IMR-90 (cell line): ENCODE data around the gene GPR3. TPM values are rescaled to one million over a fixed set of nuclear protein-coding genes. Genes with fewer than 3 reads are reported as not detected.
A peak's percentile ranks its signal among the peaks of the same experiment; 100 is the strongest.

ENCODE experiments used
- ATAC-seq: fragments of 200-7000 bp; cut with Tn5 transposase; 2 replicates; pipeline ENCODE4 v1.9.1; 2020; ENCODE audit warnings: low read depth, mild to moderate bottlenecking, moderate library complexity
- BruUV-seq: library from RNA; stranded (reverse); fragments of 400-500 nt; replicated peaks from 2 replicates; lab custom pipeline; 2021; lab: Mats Ljungman, UMichigan
- CTCF ChIA-PET: fragments of 300-600 bp; formaldehyde crosslinking; extraction: SDS; loops from one replicate; lab custom pipeline; 2021; ENCODE audit warnings: antibody characterized with exemption; lab: Yijun Ruan, JAX
- POLR2A ChIA-PET: fragments of 300-600 bp; sonication (Branson Sonifier 250); formaldehyde crosslinking; loops from one replicate; lab custom pipeline; 2022; ENCODE audit warnings: antibody characterized with exemption; ENCODE audit not compliant: unreplicated experiment; lab: Charles Lee
- DNase-seq: peaks from one replicate; pipeline ENCODE4 v3.0.0; 2013
- H2AFZ ChIP-seq: replicated peaks from 2 replicates; pipeline ENCODE3; 2013; ENCODE audit warnings: low read length, mild to moderate bottlenecking; ENCODE audit not compliant: poor library complexity
- H2AK5ac ChIP-seq: 2 replicates; pipeline ENCODE4 v1.6.1; 2013; ENCODE audit warnings: low read depth, low read length, inconsistent platforms
- H2AK9ac ChIP-seq: replicated peaks from 2 replicates; pipeline ENCODE3; 2013; ENCODE audit warnings: mild to moderate bottlenecking, low read depth, low read length, moderate library complexity; ENCODE audit not compliant: poor library complexity
- H2BK120ac ChIP-seq: 2 replicates; pipeline ENCODE4 v1.6.1; 2013; ENCODE audit warnings: low read depth, low read length, inconsistent platforms
- H2BK15ac ChIP-seq: 3 replicates; pipeline ENCODE4 v1.6.1; 2013; ENCODE audit warnings: low read depth, low read length, inconsistent platforms
- H2BK20ac ChIP-seq: 2 replicates; pipeline ENCODE4 v1.6.1; 2013; ENCODE audit warnings: low read depth, mild to moderate bottlenecking, inconsistent platforms, low read length, moderate library complexity
- H2BK5ac ChIP-seq: 2 replicates; pipeline ENCODE4 v1.6.1; 2013; ENCODE audit warnings: mild to moderate bottlenecking, low read depth, low read length, inconsistent platforms; ENCODE audit not compliant: poor library complexity, severe bottlenecking
- H3K14ac ChIP-seq: replicated peaks from 2 replicates; pipeline ENCODE4 v1.6.1; 2013; ENCODE audit warnings: low read depth, low read length, inconsistent platforms
- H3K18ac ChIP-seq: 2 replicates; pipeline ENCODE4 v1.6.1; 2013; ENCODE audit warnings: low read depth, low read length, control low read depth
- H3K23ac ChIP-seq: 2 replicates; pipeline ENCODE4 v1.6.1; 2013; ENCODE audit warnings: low read depth, low read length, inconsistent platforms
- H3K27ac ChIP-seq: 2 replicates; pipeline ENCODE4 v1.5.1; 2013; ENCODE audit warnings: mild to moderate bottlenecking, control low read depth, low read length; ENCODE audit not compliant: insufficient read depth
- H3K27me3 ChIP-seq: 2 replicates; pipeline ENCODE4 v1.6.1; 2013; ENCODE audit warnings: low read length; ENCODE audit not compliant: control insufficient read depth, insufficient read depth
- H3K36me3 ChIP-seq: 2 replicates; pipeline ENCODE4 v1.6.1; 2013; ENCODE audit warnings: low read length, mixed read lengths; ENCODE audit not compliant: control insufficient read depth, insufficient read depth
- H3K4ac ChIP-seq: 2 replicates; pipeline ENCODE4 v1.6.1; 2013; ENCODE audit warnings: low read depth, low read length, inconsistent platforms
- H3K4me1 ChIP-seq: 2 replicates; pipeline ENCODE4 v1.6.1; 2013; ENCODE audit warnings: low read length, mixed read lengths; ENCODE audit not compliant: control insufficient read depth, insufficient read depth
- H3K4me2 ChIP-seq: 2 replicates; pipeline ENCODE4 v1.6.1; 2013; ENCODE audit warnings: low read depth, mild to moderate bottlenecking, control low read depth, low read length, moderate library complexity
- H3K4me3 ChIP-seq: 2 replicates; pipeline ENCODE4 v1.5.1; 2013; ENCODE audit warnings: low read depth, mild to moderate bottlenecking, control low read depth, low read length, moderate library complexity; ENCODE audit not compliant: insufficient read depth
- H3K56ac ChIP-seq: 2 replicates; pipeline ENCODE4 v1.6.1; 2013; ENCODE audit warnings: low read length, inconsistent platforms; ENCODE audit not compliant: insufficient read depth; ENCODE audit errors: extremely low read depth
- H3K79me1 ChIP-seq, 2 experiments: 2 replicates each; pipeline ENCODE4 v1.6.1; 2013; ENCODE audit warnings: low read length in 2 of 2, inconsistent platforms in 1 of 2, low read depth in 1 of 2
- H3K9ac ChIP-seq: 2 replicates; pipeline ENCODE4 v1.6.1; 2013; ENCODE audit warnings: low read depth, low read length, control low read depth
- H3K9me1 ChIP-seq: 2 replicates; pipeline ENCODE4 v1.6.1; 2013; ENCODE audit warnings: low read length, inconsistent platforms; ENCODE audit not compliant: insufficient read depth
- H3K9me3 ChIP-seq: 2 replicates; pipeline ENCODE4 v1.6.1; 2013; ENCODE audit warnings: low read length; ENCODE audit not compliant: control insufficient read depth, insufficient read depth
- H4K20me1 ChIP-seq: 2 replicates; pipeline ENCODE4 v1.6.1; 2013; ENCODE audit warnings: low read length, inconsistent platforms; ENCODE audit not compliant: insufficient read depth
- H4K5ac ChIP-seq: 2 replicates; pipeline ENCODE4 v1.6.1; 2013; ENCODE audit warnings: mild to moderate bottlenecking, low read depth, low read length, control low read depth
- H4K8ac ChIP-seq, 2 experiments: 2 replicates each; pipeline ENCODE4 v1.6.1; 2013; ENCODE audit warnings: low read depth in 2 of 2, low read length in 2 of 2, control low read depth in 1 of 2, inconsistent platforms in 1 of 2
- H4K91ac ChIP-seq: 2 replicates; pipeline ENCODE4 v1.6.1; 2013; ENCODE audit warnings: low read depth, low read length, inconsistent platforms; ENCODE audit not compliant: insufficient read depth
- BHLHE40 ChIP-seq: fragments of 150-350 bp; IDR thresholded peaks from 2 replicates; pipeline ENCODE4 v1.6.1; 2016; ENCODE audit warnings: mild to moderate bottlenecking, low read depth, low read length
- CHD1 ChIP-seq: IDR thresholded peaks from 2 replicates; pipeline ENCODE4 v1.6.1; 2012; ENCODE audit warnings: low read depth, low read length, improper control_type of control experiment
- MXI1 ChIP-seq: IDR thresholded peaks from 2 replicates; pipeline ENCODE4 v1.6.1; 2012; ENCODE audit warnings: low read depth, mild to moderate bottlenecking, low read length, moderate library complexity, borderline replicate concordance
- RAD21 ChIP-seq: IDR thresholded peaks from 2 replicates; pipeline ENCODE4 v1.6.1; 2012; ENCODE audit warnings: low read length, improper control_type of control experiment
- RFX5 ChIP-seq: IDR thresholded peaks from 2 replicates; pipeline ENCODE4 v1.8.0; 2012; ENCODE audit warnings: low read depth, mild to moderate bottlenecking, low read length, moderate library complexity
- WGBS, 2 experiments: methylation state at CpG; one replicate each; pipeline versions ENCODE4 v1.1.5 to v1.1.7; 2013; ENCODE audit warnings: missing lambda C conversion rate in 2 of 2; ENCODE audit not compliant: insufficient read length in 1 of 2; ENCODE audit errors: extremely low coverage in 2 of 2; 5-methylcytosine and 5-hydroxymethylcytosine counted together
- dilution Hi-C: fragments of 300-500 bp; cut with HindIII; formaldehyde crosslinking; loops from one replicate; pipeline ENCODE4 v1.14.3; 2018; ENCODE audit warnings: low sequenced_read_pairs; ENCODE audit not compliant: unreplicated experiment
- in situ Hi-C: fragments of 300-500 bp; cut with MboI; formaldehyde crosslinking; loops from 3 replicates; pipeline ENCODE4 v1.14.3; 2019; ENCODE audit warnings: low sequenced_read_pairs, inconsistent platforms, mixed read lengths
- intact Hi-C: fragments of 100-400 bp; cut with micrococcal nuclease; formaldehyde crosslinking; loops from 2 replicates; pipeline ENCODE4 v1.10.0; 2022
- polyA plus RNA-seq, 3 experiments: library from polyadenylated mRNA; depleted of rRNA; stranded (reverse); fragments of >200 nt; gene quantifications; 2 replicates each; pipeline ENCODE4 v1.2.3, GENCODE V29; 2012; ENCODE audit warnings: low replicate concordance in 1 of 3
- total RNA-seq: library from RNA; depleted of rRNA; stranded (reverse); fragments of >200 nt; gene quantifications from 2 replicates; pipeline ENCODE4 v1.2.3, GENCODE V29; 2012

GPR3 gene
- total and polyA plus RNA-seq, 2 of the 4 experiments (the other 2 are of a cell fraction), result 0.72 to 4.8 TPM

DNA sequence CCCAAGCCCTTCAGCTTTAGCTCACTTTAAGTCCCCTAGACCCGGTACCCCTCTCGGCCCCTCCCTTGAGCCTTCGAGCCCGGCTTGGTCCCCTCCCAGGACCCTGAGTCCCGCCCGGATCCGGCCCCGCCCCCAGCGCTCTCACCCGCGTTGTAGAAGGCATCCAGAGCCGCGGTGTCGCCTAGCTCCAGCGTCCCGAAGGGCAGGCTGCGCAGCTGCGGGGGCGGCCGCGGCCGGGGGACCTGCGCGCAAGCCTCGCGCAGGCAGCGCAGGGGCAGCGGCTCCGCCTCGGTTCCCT lies 26.4 kb upstream of the GPR3 start:
- H3K9me3 ChIP-seq, result no peaks in the 10 kb centered on the region
- no TSS peak for BruUV-seq
- WGBS, 2 experiments, result 0% methylated on average over 27 of the region's 30 CpGs; no CpG with 5 or more reads in 1 of the 2 experiments
- in situ Hi-C loops, result no loop called here
- H2BK15ac ChIP-seq, result no peak overlapping the region
- peak overlapping the region; percentile 90 for H3K27ac ChIP-seq
- H3K18ac ChIP-seq, result peak overlapping the region; percentile 38; the same call in 1 of the 2 replicates
- H3K14ac ChIP-seq, result peak overlapping the region; percentile 86
- TF ChIP-seq RAD21, result no peak
- TF ChIP-seq BHLHE40, result no peak
- TF ChIP-seq CHD1, result 0 out of 2 replicates have a peak, but pooled peaks have one; percentile 40
- peak; percentile 51; the same call in 1 of the 2 replicates for TF ChIP-seq RFX5
- TF ChIP-seq MXI1, result no peak
- peak overlapping the region; percentile 54; the same call in 1 of the 2 replicates for H2BK120ac ChIP-seq
- peaks cover 6 to 24% of the 10 kb centered on the region in 2 experiments; a peak in 3 of 4 replicates for H3K79me1 ChIP-seq
- POLR2A ChIA-PET, result interaction anchor here (0.6 to 1.0 kb wide), 3 partner anchors 25 to 44 kb away, joined by 3 to 4 read pairs (median 3); partner anchors contain the start of gene TMEM222
- peak overlapping the region; percentile 81 for H3K4me2 ChIP-seq
- intact Hi-C loops, result loop anchor here (2.0 kb wide), 1 partner anchor 65 kb away; no protein-coding TSS in a partner anchor
- peak overlapping the region; percentile 84 for H2BK5ac ChIP-seq
- dilution Hi-C loops, result no loop called here
- no peaks in the 10 kb centered on the region for H3K27me3 ChIP-seq
- peak overlapping the region; percentile 91 for H3K4ac ChIP-seq
- peak; percentile 69 for ATAC-seq
- peak overlapping the region; percentile 24 to 66; a peak in 2 of 4 replicates for H4K8ac ChIP-seq
- peak overlapping the region; percentile 88 for H3K9ac ChIP-seq
- peak; percentile 49 for DNase-seq
- H3K9me1 ChIP-seq, result peaks cover 18% of the 10 kb centered on the region
- peak overlapping the region; percentile 91 for H2AK9ac ChIP-seq
- no peak overlapping the region for H2BK20ac ChIP-seq
- peaks cover 2% of the 10 kb centered on the region; the same call in 1 of the 2 replicates for H4K20me1 ChIP-seq
- H4K5ac ChIP-seq, result 0 out of 2 replicates have a peak overlapping the region, but pooled peaks have one; percentile 31
- H4K91ac ChIP-seq, result peak overlapping the region; percentile 58; the same call in 1 of the 2 replicates
- H3K23ac ChIP-seq, result no peak overlapping the region
- peak overlapping the region; percentile 77 for H3K4me3 ChIP-seq
- peak overlapping the region; percentile 70; the same call in 1 of the 2 replicates for H3K56ac ChIP-seq
- H3K4me1 ChIP-seq, result peaks cover 11% of the 10 kb centered on the region
- H2AFZ ChIP-seq, result peak overlapping the region; percentile 99
- H2AK5ac ChIP-seq, result no peak overlapping the region
- CTCF ChIA-PET, result interaction anchor here (0.6 to 2.3 kb wide), 9 partner anchors 11 to 70 kb away, joined by 3 to 9 read pairs (median 5); no protein-coding TSS in a partner anchor
- H3K36me3 ChIP-seq, result peaks cover 24% of the 10 kb centered on the region
